Lung (tissue), 12 donors: Measurements from ENCODE around the gene FASN. TPM values are rescaled to one million over a fixed set of nuclear protein-coding genes. Genes with fewer than 3 reads are reported as not detected.

Source experiments
- ATAC-seq: fragments of 200-7000 bp; cut with Tn5 transposase; one replicate; pipeline ENCODE4 v1.9.1; 2020; ENCODE audit warnings: moderate number of reproducible peaks; ENCODE audit not compliant: insufficient read depth, low FRiP score
- DNase-seq, 3 donors: peaks; one replicate each; pipeline ENCODE4 v3.0.0-alpha.2; 2013 to 2017
- H3K27ac ChIP-seq, 2 donors: one replicate each; pipeline ENCODE4 v1.5.1; 2013; ENCODE audit warnings: mild to moderate bottlenecking in 2 of 2, moderate library complexity in 2 of 2, control low read depth in 1 of 2, inconsistent platforms in 1 of 2, low read depth in 1 of 2, low read length in 1 of 2
- H3K27me3 ChIP-seq, 3 donors: one replicate each; pipeline ENCODE4 v1.5.1; 2013; ENCODE audit warnings: low read length in 2 of 3; ENCODE audit not compliant: control insufficient read depth in 3 of 3, insufficient read depth in 3 of 3
- H3K36me3 ChIP-seq, 4 donors: one replicate each; pipeline ENCODE4 v1.5.1; 2013; ENCODE audit warnings: low read length in 4 of 4, mild to moderate bottlenecking in 1 of 4, moderate library complexity in 1 of 4; ENCODE audit not compliant: control insufficient read depth in 4 of 4, insufficient read depth in 4 of 4
- H3K4me1 ChIP-seq, 5 donors: one replicate each; pipeline ENCODE4 v1.5.1; 2013; ENCODE audit warnings: low read length in 5 of 5, mild to moderate bottlenecking in 2 of 5, moderate library complexity in 1 of 5; ENCODE audit not compliant: control insufficient read depth in 5 of 5, insufficient read depth in 5 of 5
- H3K4me3 ChIP-seq: one replicate; pipeline ENCODE4 v1.5.1; 2013; ENCODE audit warnings: mild to moderate bottlenecking, control low read depth, moderate library complexity
- H3K9ac ChIP-seq, 2 donors: one replicate each; pipeline ENCODE4 v1.5.1; 2013; ENCODE audit warnings: low read length in 2 of 2, control low read depth in 1 of 2; ENCODE audit not compliant: insufficient read depth in 1 of 2
- H3K9me3 ChIP-seq, 4 donors: one replicate each; pipeline ENCODE4 v1.5.1; 2013; ENCODE audit warnings: low read length in 3 of 4, mild to moderate bottlenecking in 1 of 4, moderate library complexity in 1 of 4; ENCODE audit not compliant: control insufficient read depth in 4 of 4, insufficient read depth in 3 of 4
- WGBS, 2 donors: extraction: QIAGEN DNeasy Blood & Tissue Kit; methylation state at CpG; one replicate each; pipeline ENCODE4 v1.1.7; 2013; 5-methylcytosine and 5-hydroxymethylcytosine counted together
- polyA plus RNA-seq, 2 donors: library from polyadenylated mRNA; stranded (reverse); fragments of 200-250 nt; gene quantifications; one replicate each; pipeline ENCODE4 v1.2.1, GENCODE V29; 2013
- total RNA-seq, 2 donors: library from RNA; depleted of rRNA in 1 of 2; stranded (reverse); fragments of >200 nt in 1 of 2; gene quantifications; one replicate each; pipeline ENCODE4 v1.2.1, GENCODE V29; 2014 to 2021
- TF ChIP-seq, protein P1 (sequence below): IDR thresholded peaks from 2 replicates; pipeline ENCODE4 v1.5.1; 2012; ENCODE audit warnings: mild to moderate bottlenecking; ENCODE audit errors: control extremely low read depth, extremely low read depth
- donor health status: control.
- donor health status: control.
- donor health status: Bipolar disorder and iron deficiency.
- donor health status: healthy.
- donor health status: DM: yes; HTN: yes; CAD: no.

The FASN gene
- total and polyA plus RNA-seq, 4 donors = 46.2 to 604 (median 212) TPM

- TF ChIP-seq, protein P1, sequence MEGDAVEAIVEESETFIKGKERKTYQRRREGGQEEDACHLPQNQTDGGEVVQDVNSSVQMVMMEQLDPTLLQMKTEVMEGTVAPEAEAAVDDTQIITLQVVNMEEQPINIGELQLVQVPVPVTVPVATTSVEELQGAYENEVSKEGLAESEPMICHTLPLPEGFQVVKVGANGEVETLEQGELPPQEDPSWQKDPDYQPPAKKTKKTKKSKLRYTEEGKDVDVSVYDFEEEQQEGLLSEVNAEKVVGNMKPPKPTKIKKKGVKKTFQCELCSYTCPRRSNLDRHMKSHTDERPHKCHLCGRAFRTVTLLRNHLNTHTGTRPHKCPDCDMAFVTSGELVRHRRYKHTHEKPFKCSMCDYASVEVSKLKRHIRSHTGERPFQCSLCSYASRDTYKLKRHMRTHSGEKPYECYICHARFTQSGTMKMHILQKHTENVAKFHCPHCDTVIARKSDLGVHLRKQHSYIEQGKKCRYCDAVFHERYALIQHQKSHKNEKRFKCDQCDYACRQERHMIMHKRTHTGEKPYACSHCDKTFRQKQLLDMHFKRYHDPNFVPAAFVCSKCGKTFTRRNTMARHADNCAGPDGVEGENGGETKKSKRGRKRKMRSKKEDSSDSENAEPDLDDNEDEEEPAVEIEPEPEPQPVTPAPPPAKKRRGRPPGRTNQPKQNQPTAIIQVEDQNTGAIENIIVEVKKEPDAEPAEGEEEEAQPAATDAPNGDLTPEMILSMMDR = no peak
- no peaks in the 10 kb centered on the region for H3K27me3 ChIP-seq
- no peak overlapping the region for H3K4me3 ChIP-seq
- peaks cover 0 to 24% (median 9%) of the 10 kb centered on the region in 5 donors for H3K4me1 ChIP-seq
- ATAC-seq (no peak), DNase-seq (no peak)
- H3K27ac ChIP-seq = no peak overlapping the region
- H3K9ac ChIP-seq = no peak overlapping the region
- no peaks in the 10 kb centered on the region for H3K9me3 ChIP-seq
- H3K36me3 ChIP-seq = peaks cover 0 to 4% (median 2%) of the 10 kb centered on the region in 4 donors
- 12 to 16% methylated on average over 26 to 59 of the region's 59 CpGs for WGBS, 2 donors
Observed at GRCh38 chr17:82031885-82032627, 66.0 kb downstream of the FASN start.

GRCh38 chr17:82031303-82031884, 66.6 kb downstream of the FASN start, which contains the start of gene RAC3:
Gene RAC3 (plus strand): TSS chr17:82031678. CDS start chr17:82031762, 84 bp downstream.
- ATAC-seq (no peak), DNase-seq (peak in 2 of 3 donors; percentile 47 to 68)
- H3K36me3 ChIP-seq = peaks cover 0 to 4% (median 2%) of the 10 kb centered on the region in 4 donors
- H3K9ac ChIP-seq = no peak within 1 kb of the TSS
- WGBS, 2 donors = 0 to 1% methylated on average over 37 to 96 of the region's 96 CpGs
- H3K4me1 ChIP-seq = peaks cover 0 to 17% (median 4%) of the 10 kb centered on the region in 5 donors
- H3K9me3 ChIP-seq = no peaks in the 10 kb centered on the region
- no peak within 1 kb of the TSS for H3K27ac ChIP-seq
- H3K27me3 ChIP-seq = no peaks in the 10 kb centered on the region
- peak within 1 kb of the TSS; percentile 30 for H3K4me3 ChIP-seq
- TF ChIP-seq, protein P1 = no peak

- Histone ChIP-seq H3K36me3 (peaks cover 0 to 4% (median 2%) of the 10 kb centered on the region in 4 donors), H3K27ac (no peak overlapping the region), H3K27me3 (no peaks in the 10 kb centered on the region), H3K9me3 (no peaks in the 10 kb centered on the region), H3K9ac (no peak overlapping the region), H3K4me1 (peaks cover 0 to 15% (median 0%) of the 10 kb centered on the region in 5 donors), H3K4me3 (peak overlapping the region; percentile 30)
- peak; percentile 75 to 87 (median 84) for DNase-seq
- 1% methylated on average over 82 to 94 of the region's 94 CpGs for WGBS, 2 donors
- peak; percentile 87 for ATAC-seq
- TF ChIP-seq, protein P1 = peak; percentile 98
Observed at GRCh38 chr17:82030470-82031302, 67.3 kb downstream of the FASN start.
